Stimulated activated CD4-positive, alpha-beta T cell treated with anti-CD3 and anti-CD28 coated beads, TNF-alpha, amount 100 ng/mL, for 1 hour (primary cell): ENCODE results near the gene AK5.
A peak's percentile ranks its signal among the peaks of the same experiment; 100 is the strongest.
"Not testable (repeated sequence)": the region's sequence is repeated elsewhere in the genome, so short reads cannot be mapped to it uniquely, and the experiment has no call there.

Source experiments
- DNase-seq, 3 donors: peaks; one replicate each; pipeline ENCODE4 v3.0.0-alpha.2; 2020; ENCODE audit warnings: low read depth in 3 of 3, low spot score in 1 of 3

Gene AK5

DNA sequence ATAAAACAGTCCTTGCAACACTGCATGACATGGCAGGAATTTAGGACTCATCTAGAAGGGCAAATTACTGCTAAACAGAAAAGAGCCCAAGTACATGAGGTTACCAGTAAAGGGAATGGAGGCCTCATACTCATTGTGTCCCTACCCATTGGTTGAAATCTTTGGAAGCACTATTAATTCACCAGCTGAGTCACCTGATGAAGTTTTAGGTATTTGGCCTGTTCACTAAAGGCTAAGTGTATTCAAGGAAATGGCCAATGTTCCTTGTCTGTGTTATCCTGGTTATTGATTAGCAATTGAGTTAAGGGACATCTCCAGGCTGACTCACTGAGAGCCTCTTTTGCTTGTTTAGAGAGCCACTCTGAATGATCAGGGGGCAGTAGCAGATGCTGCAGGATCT is 212.2 kb downstream of the AK5 start:
- no peak for DNase-seq

GRCh38 chr1:77498918-77499317 is 217.1 kb downstream of the AK5 start:
- DNase-seq, result no peak

- no peak for DNase-seq
These were observed 217.6 kb downstream of the AK5 start for GRCh38 chr1:77499466-77499865.

- DNase-seq, result no peak
These were observed 223.2 kb downstream of the AK5 start for GRCh38 chr1:77504986-77505385.

DNA sequence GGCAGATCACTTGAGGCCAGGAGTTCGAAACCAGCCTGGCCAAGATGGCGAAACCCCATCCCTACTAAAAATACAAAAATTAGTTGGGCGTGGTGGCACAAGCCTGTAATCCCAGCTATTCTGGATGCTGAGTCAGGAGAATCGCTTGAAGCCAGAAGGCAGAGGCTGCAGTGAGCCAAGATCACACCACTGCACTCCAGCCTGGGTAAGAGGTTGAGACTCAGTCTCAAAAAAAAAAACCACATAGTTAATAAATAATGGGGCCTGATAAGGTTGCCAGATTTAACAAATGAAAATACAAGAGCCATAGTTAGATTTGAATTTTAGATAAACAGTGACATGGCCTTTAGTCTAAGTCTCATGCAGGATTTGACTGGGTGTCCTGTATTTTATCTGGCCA is 225.0 kb downstream of the AK5 start:
- DNase-seq, result no peak

DNA sequence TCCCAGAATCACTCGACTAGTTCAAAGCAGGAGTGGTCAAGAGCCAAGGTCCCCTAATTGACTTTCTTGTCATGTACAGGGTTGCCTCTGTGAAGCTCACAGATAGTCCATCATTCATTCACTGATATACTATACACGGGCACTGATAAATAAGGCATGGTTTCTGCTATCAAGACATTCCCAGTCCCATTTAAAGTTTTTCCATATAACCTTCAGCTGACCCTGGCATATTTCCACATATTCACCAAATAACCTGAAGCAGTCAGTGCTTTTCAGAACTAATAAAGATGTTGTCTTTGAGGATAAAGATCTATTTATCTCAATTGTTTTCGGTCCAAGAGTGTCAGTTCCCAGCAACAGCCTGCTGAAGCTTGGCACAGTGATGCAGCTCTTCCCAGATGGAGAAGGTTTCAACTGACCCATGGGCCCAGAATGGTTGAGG is 227.3 kb downstream of the AK5 start:
- no peak for DNase-seq

DNA sequence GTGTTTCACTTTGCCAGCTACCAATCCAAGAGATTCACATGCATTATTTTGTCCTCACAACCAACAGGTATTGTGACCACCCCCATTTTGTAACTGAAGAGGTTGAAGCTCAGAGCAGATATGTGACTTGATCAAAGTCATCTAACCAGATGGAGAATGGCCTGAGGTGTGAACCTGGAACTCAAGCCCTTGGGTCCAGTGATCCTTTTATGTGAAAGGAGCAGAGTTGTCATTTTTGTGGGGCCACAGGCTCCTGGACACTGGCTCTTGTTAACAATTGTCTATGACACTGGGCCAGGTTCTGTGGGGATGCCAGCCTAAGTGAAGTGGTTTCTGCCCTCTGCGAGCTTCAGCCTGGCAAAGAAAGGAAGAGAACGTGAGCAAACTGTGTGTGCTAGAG is 228.1 kb downstream of the AK5 start:
- DNase-seq, result no peak

DNA sequence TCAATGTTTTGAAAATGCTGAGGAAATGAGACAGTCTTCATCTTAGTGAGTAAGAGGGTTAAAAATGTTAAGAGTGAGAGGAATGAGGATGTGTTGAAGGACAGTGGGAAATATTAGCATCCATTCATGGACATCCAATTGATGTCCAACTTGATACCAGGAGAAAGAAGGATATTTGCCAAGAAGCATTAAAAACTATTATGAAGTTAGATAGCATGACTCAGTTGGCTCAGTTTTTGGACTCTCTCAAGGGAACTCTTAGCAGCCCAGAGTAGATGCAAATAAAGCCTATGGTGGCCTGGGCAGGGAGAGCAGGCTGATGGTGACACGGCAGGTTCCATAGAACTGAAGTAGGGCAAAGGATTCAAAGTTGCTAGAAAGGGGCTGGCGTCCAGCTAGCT is 229.6 kb downstream of the AK5 start:
- no peak for DNase-seq

GRCh38 chr1:77512650-77513049 is 230.8 kb downstream of the AK5 start:
- not testable (repeated sequence) for DNase-seq

- no peak for DNase-seq
These were observed 232.3 kb downstream of the AK5 start for GRCh38 chr1:77513839-77514763.

- no peak for DNase-seq
These were observed 233.3 kb downstream of the AK5 start for GRCh38 chr1:77514921-77515776.

DNA sequence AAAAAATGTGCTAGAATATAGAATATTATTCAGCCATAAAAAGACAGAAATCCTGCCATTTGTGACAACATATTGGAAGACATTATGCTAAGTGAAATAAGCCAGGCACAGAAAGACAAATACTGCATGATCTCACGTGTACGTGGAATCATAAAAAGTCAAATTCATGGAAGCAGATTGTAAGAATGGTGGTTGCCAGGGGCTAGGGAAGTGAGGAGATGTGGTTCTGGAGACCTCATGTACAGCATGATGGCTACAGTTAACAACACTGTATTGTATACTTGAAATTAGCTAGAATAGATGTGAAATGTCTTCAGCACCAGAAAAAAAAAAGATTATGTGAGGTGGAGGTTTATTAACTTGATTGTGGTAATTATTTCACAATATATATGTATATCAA is 234.3 kb downstream of the AK5 start:
- no peak for DNase-seq

DNA sequence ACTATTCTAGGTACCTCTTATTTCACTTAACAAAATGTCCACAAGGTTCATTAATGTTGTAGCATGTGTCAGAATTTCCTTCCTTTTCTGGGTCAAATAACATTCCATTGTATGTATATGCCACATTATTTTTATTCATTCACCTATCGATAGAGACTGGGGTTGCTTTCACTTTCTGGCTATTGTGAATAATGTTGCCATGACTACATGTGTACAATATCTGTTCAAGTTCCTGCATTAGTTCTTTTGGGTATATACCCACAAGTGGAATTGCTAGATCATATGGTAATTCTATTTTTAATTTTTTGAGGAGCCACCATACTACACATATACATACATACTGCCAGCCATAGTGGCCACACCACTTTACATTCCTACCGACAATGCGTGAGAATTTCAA is 242.2 kb downstream of the AK5 start:
- no peak for DNase-seq

GRCh38 chr1:77531149-77531548 is 249.3 kb downstream of the AK5 start:
- not testable (repeated sequence) for DNase-seq

DNA sequence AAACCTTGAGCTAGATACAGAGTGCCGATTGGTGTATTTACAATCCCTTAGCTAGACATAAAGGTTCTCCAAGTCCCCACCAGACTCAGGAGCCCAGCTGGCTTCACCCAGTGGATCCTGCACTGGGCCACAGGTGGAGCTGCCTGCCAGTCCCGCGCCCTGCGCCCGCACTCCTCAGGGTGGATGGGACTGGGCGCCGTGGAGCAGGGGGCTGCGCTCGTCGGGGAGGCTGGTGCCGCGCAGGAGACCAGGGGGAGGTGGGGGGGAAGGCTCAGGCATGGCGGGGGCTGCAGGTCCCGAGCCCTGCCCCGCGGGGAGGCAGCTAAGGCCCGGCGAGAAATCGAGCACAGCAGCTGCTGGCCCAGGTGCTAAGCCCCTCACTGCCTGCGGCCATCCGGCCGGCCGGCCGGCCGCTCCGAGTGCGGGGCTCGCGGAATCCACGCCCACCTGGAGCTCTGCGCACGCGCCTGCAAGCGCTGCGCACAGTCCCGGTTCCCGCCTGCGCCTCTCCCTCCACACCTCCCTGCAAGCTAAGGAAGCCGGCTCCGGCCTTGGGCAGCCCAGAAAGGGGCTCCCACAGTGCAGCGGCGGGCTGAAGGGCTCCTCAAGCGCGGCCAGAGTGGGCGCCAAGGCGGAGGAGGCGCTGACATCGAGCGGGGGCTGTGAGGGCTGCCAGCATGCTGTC is 249.9 kb downstream of the AK5 start:
- DNase-seq, result not testable (repeated sequence)

- no peak for DNase-seq
These were observed 250.8 kb downstream of the AK5 start for GRCh38 chr1:77532641-77533040.

GRCh38 chr1:77533660-77534305 is 252.0 kb downstream of the AK5 start:
- DNase-seq, result peak; percentile 19 to 40 (median 30)

DNA sequence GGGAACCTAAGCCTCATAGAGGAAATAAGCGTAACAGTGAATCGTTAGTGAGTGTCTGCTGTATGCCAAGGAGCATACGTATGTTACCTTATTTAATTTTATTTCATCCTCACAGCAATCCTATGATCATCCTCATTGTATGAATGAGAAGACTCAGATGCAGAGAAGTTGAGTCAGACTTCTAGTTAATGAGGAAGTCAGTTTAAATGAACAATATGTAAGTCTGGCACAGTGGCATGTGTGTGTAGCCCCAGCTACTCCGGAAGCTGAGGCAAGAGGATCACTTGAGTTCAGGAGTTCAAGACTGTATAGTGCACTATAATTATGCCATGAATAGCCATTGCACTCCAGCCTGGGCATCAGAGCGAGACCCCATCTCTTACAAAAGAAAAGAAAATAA is 252.6 kb downstream of the AK5 start:
- DNase-seq, result no peak

- DNase-seq, result no peak
These were observed 255.0 kb downstream of the AK5 start for GRCh38 chr1:77536813-77537212.

GRCh38 chr1:77538956-77539518 is 257.2 kb downstream of the AK5 start:
- DNase-seq, result no peak
